CD14-positive monocyte (primary cell): ENCODE measurements around the gene PRMT9. TPM values are rescaled to one million over a fixed set of nuclear protein-coding genes. Genes with fewer than 3 reads are reported as not detected.
A peak's percentile ranks its signal among the peaks of the same experiment; 100 is the strongest.

Source experiments
- DNase-seq, 3 donors: peaks; one replicate each; pipeline ENCODE4 v3.0.0-alpha.2; 2011 to 2022
- H2AFZ ChIP-seq: 2 replicates; pipeline ENCODE4 v1.6.0; 2012; ENCODE audit warnings: mild to moderate bottlenecking, low read depth, low read length, inconsistent platforms; ENCODE audit not compliant: insufficient read depth, poor library complexity, severe bottlenecking
- H3K27ac ChIP-seq, 2 donors: 1 replicate in 1 of 2; 2 replicates in 1 of 2; pipeline ENCODE4 v1.5.1; 2012 to 2013; ENCODE audit warnings: low read length in 2 of 2, control low read depth in 1 of 2, inconsistent platforms in 1 of 2, low read depth in 1 of 2, mild to moderate bottlenecking in 1 of 2
- H3K27me3 ChIP-seq, 2 donors: one replicate each; pipeline versions ENCODE4 v1.6.0 to v1.6.1; 2011 to 2013; ENCODE audit warnings: low read length in 2 of 2; ENCODE audit not compliant: control insufficient read depth in 2 of 2, insufficient read depth in 2 of 2
- H3K36me3 ChIP-seq, 2 donors: replicated peaks in 1 of 2; 1 replicate in 1 of 2; 2 replicates in 1 of 2; pipeline versions ENCODE4 v1.5.1 to v1.6.1; 2012 to 2013; ENCODE audit warnings: low read length in 2 of 2, control low read depth in 1 of 2, inconsistent platforms in 1 of 2, mild to moderate bottlenecking in 1 of 2; ENCODE audit not compliant: insufficient read depth in 2 of 2, control insufficient read depth in 1 of 2
- H3K4me1 ChIP-seq, 2 donors: 1 replicate in 1 of 2; 2 replicates in 1 of 2; pipeline versions ENCODE4 v1.5.1 to v1.6.1; 2012 to 2013; ENCODE audit warnings: low read length in 2 of 2, control low read depth in 1 of 2, inconsistent platforms in 1 of 2, mild to moderate bottlenecking in 1 of 2, moderate library complexity in 1 of 2; ENCODE audit not compliant: insufficient read depth in 2 of 2, control insufficient read depth in 1 of 2
- H3K4me2 ChIP-seq: replicated peaks from 2 replicates; pipeline ENCODE3; 2012; ENCODE audit warnings: low read length, moderate library complexity, mild to moderate bottlenecking; ENCODE audit not compliant: poor library complexity, severe bottlenecking; ENCODE audit errors: extremely low read depth
- H3K4me3 ChIP-seq, 3 experiments: fragments of 200-600 bp in 1 of 3; sonication (generic) in 1 of 3; replicated peaks in 1 of 3; 1 replicate in 2 of 3; 2 replicates in 1 of 3; pipeline ENCODE4 v1.5.1; 2011 to 2013; ENCODE audit warnings: low read length in 3 of 3, mild to moderate bottlenecking in 3 of 3, control low read depth in 2 of 3, low read depth in 2 of 3, inconsistent platforms in 1 of 3, moderate library complexity in 1 of 3
- H3K79me2 ChIP-seq: 2 replicates; pipeline ENCODE4 v1.6.0; 2012; ENCODE audit warnings: mild to moderate bottlenecking, control low read depth, inconsistent platforms, low read length, moderate library complexity; ENCODE audit not compliant: insufficient read depth
- H3K9ac ChIP-seq: 2 replicates; pipeline ENCODE4 v1.6.0; 2017; ENCODE audit warnings: low read length, mild to moderate bottlenecking; ENCODE audit not compliant: insufficient read depth, poor library complexity, severe bottlenecking
- H3K9me3 ChIP-seq, 2 donors: replicated peaks in 1 of 2; 1 replicate in 1 of 2; 2 replicates in 1 of 2; pipeline versions ENCODE4 v1.5.1 to v1.6.1; 2012 to 2013; ENCODE audit warnings: low read length in 2 of 2, control low read depth in 1 of 2; ENCODE audit not compliant: control insufficient read depth in 1 of 2, insufficient read depth in 1 of 2
- H4K20me1 ChIP-seq: 2 replicates; pipeline ENCODE4 v1.6.0; 2012; ENCODE audit warnings: mild to moderate bottlenecking, low read length, control low read depth, moderate library complexity; ENCODE audit not compliant: insufficient read depth
- H3K27ac Mint-ChIP-seq, 7 donors: one replicate each; pipeline ENCODE4 v1.8.0; 2020; ENCODE audit warnings: mild to moderate bottlenecking in 7 of 7, mixed read lengths in 7 of 7, moderate library complexity in 6 of 7, inconsistent platforms in 2 of 7
- H3K27me3 Mint-ChIP-seq, 3 donors: one replicate each; pipeline ENCODE4 v1.8.0; 2021 to 2022; ENCODE audit warnings: low read depth in 3 of 3, mild to moderate bottlenecking in 3 of 3, mixed read lengths in 3 of 3, moderate library complexity in 3 of 3, inconsistent platforms in 1 of 3
- H3K36me3 Mint-ChIP-seq, 2 donors: one replicate each; pipeline ENCODE4 v1.8.0; 2020; ENCODE audit warnings: mixed read lengths in 2 of 2, inconsistent platforms in 1 of 2, mild to moderate bottlenecking in 1 of 2
- H3K4me1 Mint-ChIP-seq: one replicate; pipeline ENCODE4 v1.8.0; 2020; ENCODE audit warnings: mild to moderate bottlenecking, mixed read lengths
- H3K4me3 Mint-ChIP-seq, 2 donors: one replicate each; pipeline ENCODE4 v1.8.0; 2020; ENCODE audit warnings: mild to moderate bottlenecking in 2 of 2, mixed read lengths in 2 of 2, moderate library complexity in 1 of 2
- H3K9me3 Mint-ChIP-seq, 7 donors: one replicate each; pipeline ENCODE4 v1.8.0; 2020 to 2022; ENCODE audit warnings: mixed read lengths in 7 of 7, mild to moderate bottlenecking in 6 of 7, moderate library complexity in 6 of 7, inconsistent platforms in 2 of 7
- CTCF ChIP-seq: fragments of 200-600 bp; IDR thresholded peaks from one replicate; pipeline ENCODE4 v1.8.0; 2022; ENCODE audit warnings: antibody characterized with exemption, mild to moderate bottlenecking
- WGBS: methylation state at CpG from one replicate; pipeline ENCODE4 v1.1.5; 2013; ENCODE audit warnings: missing lambda C conversion rate; ENCODE audit not compliant: insufficient coverage; 5-methylcytosine and 5-hydroxymethylcytosine counted together
- intact Hi-C, 2 donors: fragments of 100-400 bp; cut with micrococcal nuclease; formaldehyde crosslinking; loops; one replicate each; pipeline versions ENCODE4 v1.15.0 to v1.15.1; 2023
- polyA plus RNA-seq, 3 donors: library from polyadenylated mRNA; depleted of rRNA in 1 of 3; unstranded in 2 of 3; stranded (reverse) in 1 of 3; fragments of 300-500 nt in 2 of 3; fragments of >200 nt in 1 of 3; fragmentation: Illumina TruSeq in 2 of 3; gene quantifications; 1 replicate in 2 of 3; 2 replicates in 1 of 3; pipeline ENCODE4 v1.2.3, GENCODE V29; 2012 to 2021

The PRMT9 gene
- polyA plus RNA-seq, 3 donors: 1.6 to 4.6 (median 2.0) TPM

DNA sequence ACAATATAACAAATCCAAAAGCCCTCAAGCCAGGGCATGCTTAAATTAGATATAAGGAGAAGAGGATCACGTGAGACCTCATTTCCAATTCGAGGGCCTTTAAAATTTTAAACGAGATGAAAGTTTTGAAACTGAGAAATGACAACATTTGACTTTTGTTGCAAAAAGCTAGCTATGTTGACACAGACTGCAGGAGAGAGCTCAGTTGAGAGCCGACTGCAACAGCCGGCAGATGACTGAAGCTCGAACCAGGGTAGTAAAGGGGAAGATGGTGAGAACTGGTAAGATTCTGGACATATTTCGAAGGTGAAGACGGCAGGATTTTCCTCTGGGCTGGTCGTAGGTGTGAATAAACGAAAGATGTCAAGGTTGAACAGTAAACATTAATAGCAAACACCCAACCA, 773 bp downstream of the PRMT9 start:
- no peaks in the 10 kb centered on the region for H4K20me1 ChIP-seq
- peak; percentile 72 to 78 (median 75) for DNase-seq
- intact Hi-C loops: loop anchor here in 1 of 2 donors (5.0 kb wide), 1 partner anchor 66 kb away; the partner anchor contains the start of gene TMEM184C
- H3K9ac ChIP-seq: peak overlapping the region; percentile 96
- 0% methylated on average over 6 of the region's 10 CpGs for WGBS
- peak overlapping the region; percentile 74 for H3K4me2 ChIP-seq
- peaks cover 0 to 5% (median 2%) of the 10 kb centered on the region in 7 donors for H3K9me3 Mint-ChIP-seq
- H3K4me3 Mint-ChIP-seq: peak overlapping the region; percentile 87 to 97
- no peak for TF ChIP-seq CTCF
- peaks cover 0 to 5% (median 4%) of the 10 kb centered on the region in 3 donors for H3K27me3 Mint-ChIP-seq
- H3K27ac ChIP-seq: peak overlapping the region; percentile 81 to 95
- H3K9me3 ChIP-seq: no peaks in the 10 kb centered on the region
- H3K36me3 Mint-ChIP-seq: peaks cover 14 to 16% of the 10 kb centered on the region in 2 donors
- H3K27me3 ChIP-seq: no peaks in the 10 kb centered on the region
- H3K4me1 Mint-ChIP-seq: peaks cover 15% of the 10 kb centered on the region
- H3K36me3 ChIP-seq: peaks cover 9 to 20% of the 10 kb centered on the region in 2 donors
- peak overlapping the region; percentile 89 to 97 (median 95) for H3K27ac Mint-ChIP-seq
- peak overlapping the region; percentile 85 to 88 (median 87) for H3K4me3 ChIP-seq
- H3K79me2 ChIP-seq: peaks cover 37% of the 10 kb centered on the region
- H2AFZ ChIP-seq: peak overlapping the region; percentile 68
- peaks cover 11 to 18% of the 10 kb centered on the region in 2 donors for H3K4me1 ChIP-seq

DNA sequence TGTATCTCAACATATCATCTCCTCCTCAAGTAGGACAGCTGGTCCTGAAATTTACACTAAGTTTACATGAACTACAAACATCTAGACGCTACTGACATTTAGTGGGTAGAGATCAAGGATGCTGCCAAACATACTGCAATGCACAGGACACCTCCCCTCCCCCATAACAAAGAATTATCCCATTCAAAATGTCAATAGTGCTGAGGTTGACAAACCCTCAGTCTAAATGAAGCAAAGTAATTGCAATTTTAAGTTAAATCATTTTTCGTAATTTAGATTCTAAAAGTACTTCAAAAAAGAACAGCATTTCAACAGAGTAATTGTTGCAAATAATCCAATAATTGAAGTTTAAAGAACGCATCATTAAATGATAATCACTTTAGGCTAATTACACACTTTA, 1.2 kb downstream of the PRMT9 start:
- TF ChIP-seq CTCF: no peak
- Histone ChIP-seq H4K20me1 (no peaks in the 10 kb centered on the region), H3K79me2 (peaks cover 37% of the 10 kb centered on the region), H3K4me1 (peaks cover 11 to 18% of the 10 kb centered on the region in 2 donors), H3K9ac (peak overlapping the region; percentile 96), H3K9me3 (no peaks in the 10 kb centered on the region), H3K27ac (peak overlapping the region in 1 of 2 donors; percentile 95), H2AFZ (no peak overlapping the region), H3K36me3 (peaks cover 9 to 24% of the 10 kb centered on the region in 2 donors), H3K4me2 (peak overlapping the region; percentile 74), H3K27me3 (no peaks in the 10 kb centered on the region), H3K4me3 (peak overlapping the region in 2 of 3 experiments; percentile 85 to 88)
- DNase-seq: no peak
- peaks cover 18 to 20% of the 10 kb centered on the region in 2 donors for H3K36me3 Mint-ChIP-seq
- H3K27ac Mint-ChIP-seq: peak overlapping the region in 5 of 7 donors; percentile 11 to 97 (median 92)
- no CpG with 5 or more reads among the region's 3 CpGs for WGBS
- H3K4me1 Mint-ChIP-seq: peaks cover 15% of the 10 kb centered on the region
- H3K27me3 Mint-ChIP-seq: peaks cover 0 to 5% (median 4%) of the 10 kb centered on the region in 3 donors
- H3K9me3 Mint-ChIP-seq: peaks cover 0 to 4% (median 2%) of the 10 kb centered on the region in 7 donors
- peak overlapping the region; percentile 87 to 97 for H3K4me3 Mint-ChIP-seq
- intact Hi-C loops: loop anchor here in 1 of 2 donors (5.0 kb wide), 1 partner anchor 65 kb away; the partner anchor contains the start of gene TMEM184C
